IMR-90 (cell line): ENCODE data around the gene CREB5. TPM values are rescaled to one million over a fixed set of nuclear protein-coding genes. Genes with fewer than 3 reads are reported as not detected.

Source experiments
- ATAC-seq: fragments of 200-7000 bp; cut with Tn5 transposase; 2 replicates; pipeline ENCODE4 v1.9.1; 2020; ENCODE audit warnings: low read depth, mild to moderate bottlenecking, moderate library complexity
- BruUV-seq: library from RNA; stranded (reverse); fragments of 400-500 nt; replicated peaks from 2 replicates; lab custom pipeline; 2021; lab: Mats Ljungman, UMichigan
- CTCF ChIA-PET: fragments of 300-600 bp; formaldehyde crosslinking; extraction: SDS; loops from one replicate; lab custom pipeline; 2021; ENCODE audit warnings: antibody characterized with exemption; lab: Yijun Ruan, JAX
- POLR2A ChIA-PET: fragments of 300-600 bp; sonication (Branson Sonifier 250); formaldehyde crosslinking; loops from one replicate; lab custom pipeline; 2022; ENCODE audit warnings: antibody characterized with exemption; ENCODE audit not compliant: unreplicated experiment; lab: Charles Lee
- DNase-seq: peaks from one replicate; pipeline ENCODE4 v3.0.0; 2013
- H2AFZ ChIP-seq: replicated peaks from 2 replicates; pipeline ENCODE3; 2013; ENCODE audit warnings: low read length, mild to moderate bottlenecking; ENCODE audit not compliant: poor library complexity
- H2AK5ac ChIP-seq: 2 replicates; pipeline ENCODE4 v1.6.1; 2013; ENCODE audit warnings: low read depth, low read length, inconsistent platforms
- H2AK9ac ChIP-seq: replicated peaks from 2 replicates; pipeline ENCODE3; 2013; ENCODE audit warnings: mild to moderate bottlenecking, low read depth, low read length, moderate library complexity; ENCODE audit not compliant: poor library complexity
- H2BK120ac ChIP-seq: 2 replicates; pipeline ENCODE4 v1.6.1; 2013; ENCODE audit warnings: low read depth, low read length, inconsistent platforms
- H2BK15ac ChIP-seq: 3 replicates; pipeline ENCODE4 v1.6.1; 2013; ENCODE audit warnings: low read depth, low read length, inconsistent platforms
- H2BK20ac ChIP-seq: 2 replicates; pipeline ENCODE4 v1.6.1; 2013; ENCODE audit warnings: low read depth, mild to moderate bottlenecking, inconsistent platforms, low read length, moderate library complexity
- H2BK5ac ChIP-seq: 2 replicates; pipeline ENCODE4 v1.6.1; 2013; ENCODE audit warnings: mild to moderate bottlenecking, low read depth, low read length, inconsistent platforms; ENCODE audit not compliant: poor library complexity, severe bottlenecking
- H3K14ac ChIP-seq: replicated peaks from 2 replicates; pipeline ENCODE4 v1.6.1; 2013; ENCODE audit warnings: low read depth, low read length, inconsistent platforms
- H3K18ac ChIP-seq: 2 replicates; pipeline ENCODE4 v1.6.1; 2013; ENCODE audit warnings: low read depth, low read length, control low read depth
- H3K23ac ChIP-seq: 2 replicates; pipeline ENCODE4 v1.6.1; 2013; ENCODE audit warnings: low read depth, low read length, inconsistent platforms
- H3K27ac ChIP-seq: 2 replicates; pipeline ENCODE4 v1.5.1; 2013; ENCODE audit warnings: mild to moderate bottlenecking, control low read depth, low read length; ENCODE audit not compliant: insufficient read depth
- H3K27me3 ChIP-seq: 2 replicates; pipeline ENCODE4 v1.6.1; 2013; ENCODE audit warnings: low read length; ENCODE audit not compliant: control insufficient read depth, insufficient read depth
- H3K36me3 ChIP-seq: 2 replicates; pipeline ENCODE4 v1.6.1; 2013; ENCODE audit warnings: low read length, mixed read lengths; ENCODE audit not compliant: control insufficient read depth, insufficient read depth
- H3K4ac ChIP-seq: 2 replicates; pipeline ENCODE4 v1.6.1; 2013; ENCODE audit warnings: low read depth, low read length, inconsistent platforms
- H3K4me1 ChIP-seq: 2 replicates; pipeline ENCODE4 v1.6.1; 2013; ENCODE audit warnings: low read length, mixed read lengths; ENCODE audit not compliant: control insufficient read depth, insufficient read depth
- H3K4me2 ChIP-seq: 2 replicates; pipeline ENCODE4 v1.6.1; 2013; ENCODE audit warnings: low read depth, mild to moderate bottlenecking, control low read depth, low read length, moderate library complexity
- H3K4me3 ChIP-seq: 2 replicates; pipeline ENCODE4 v1.5.1; 2013; ENCODE audit warnings: low read depth, mild to moderate bottlenecking, control low read depth, low read length, moderate library complexity; ENCODE audit not compliant: insufficient read depth
- H3K56ac ChIP-seq: 2 replicates; pipeline ENCODE4 v1.6.1; 2013; ENCODE audit warnings: low read length, inconsistent platforms; ENCODE audit not compliant: insufficient read depth; ENCODE audit errors: extremely low read depth
- H3K79me1 ChIP-seq, 2 experiments: 2 replicates each; pipeline ENCODE4 v1.6.1; 2013; ENCODE audit warnings: low read length in 2 of 2, inconsistent platforms in 1 of 2, low read depth in 1 of 2
- H3K9ac ChIP-seq: 2 replicates; pipeline ENCODE4 v1.6.1; 2013; ENCODE audit warnings: low read depth, low read length, control low read depth
- H3K9me1 ChIP-seq: 2 replicates; pipeline ENCODE4 v1.6.1; 2013; ENCODE audit warnings: low read length, inconsistent platforms; ENCODE audit not compliant: insufficient read depth
- H3K9me3 ChIP-seq: 2 replicates; pipeline ENCODE4 v1.6.1; 2013; ENCODE audit warnings: low read length; ENCODE audit not compliant: control insufficient read depth, insufficient read depth
- H4K20me1 ChIP-seq: 2 replicates; pipeline ENCODE4 v1.6.1; 2013; ENCODE audit warnings: low read length, inconsistent platforms; ENCODE audit not compliant: insufficient read depth
- H4K5ac ChIP-seq: 2 replicates; pipeline ENCODE4 v1.6.1; 2013; ENCODE audit warnings: mild to moderate bottlenecking, low read depth, low read length, control low read depth
- H4K8ac ChIP-seq, 2 experiments: 2 replicates each; pipeline ENCODE4 v1.6.1; 2013; ENCODE audit warnings: low read depth in 2 of 2, low read length in 2 of 2, control low read depth in 1 of 2, inconsistent platforms in 1 of 2
- H4K91ac ChIP-seq: 2 replicates; pipeline ENCODE4 v1.6.1; 2013; ENCODE audit warnings: low read depth, low read length, inconsistent platforms; ENCODE audit not compliant: insufficient read depth
- CHD1 ChIP-seq: IDR thresholded peaks from 2 replicates; pipeline ENCODE4 v1.6.1; 2012; ENCODE audit warnings: low read depth, low read length, improper control_type of control experiment
- MAFK ChIP-seq: IDR thresholded peaks from 2 replicates; pipeline ENCODE4 v1.6.1; 2012; ENCODE audit warnings: low read depth, low read length, improper control_type of control experiment
- NFE2L2 ChIP-seq: fragments of 150-350 bp; IDR thresholded peaks from 2 replicates; pipeline ENCODE4 v1.6.1; 2016; ENCODE audit warnings: low read depth, mild to moderate bottlenecking, low read length
- POLR2A ChIP-seq: IDR thresholded peaks from 2 replicates; pipeline ENCODE4 v1.6.1; 2012; ENCODE audit warnings: mild to moderate bottlenecking, low read depth, low read length
- RAD21 ChIP-seq: IDR thresholded peaks from 2 replicates; pipeline ENCODE4 v1.6.1; 2012; ENCODE audit warnings: low read length, improper control_type of control experiment
- WGBS, 2 experiments: methylation state at CpG; one replicate each; pipeline versions ENCODE4 v1.1.5 to v1.1.7; 2013; ENCODE audit warnings: missing lambda C conversion rate in 2 of 2; ENCODE audit not compliant: insufficient read length in 1 of 2; ENCODE audit errors: extremely low coverage in 2 of 2; 5-methylcytosine and 5-hydroxymethylcytosine counted together
- dilution Hi-C: fragments of 300-500 bp; cut with HindIII; formaldehyde crosslinking; loops from one replicate; pipeline ENCODE4 v1.14.3; 2018; ENCODE audit warnings: low sequenced_read_pairs; ENCODE audit not compliant: unreplicated experiment
- in situ Hi-C: fragments of 300-500 bp; cut with MboI; formaldehyde crosslinking; loops from 3 replicates; pipeline ENCODE4 v1.14.3; 2019; ENCODE audit warnings: low sequenced_read_pairs, inconsistent platforms, mixed read lengths
- intact Hi-C: fragments of 100-400 bp; cut with micrococcal nuclease; formaldehyde crosslinking; loops from 2 replicates; pipeline ENCODE4 v1.10.0; 2022
- polyA plus RNA-seq, 3 experiments: library from polyadenylated mRNA; depleted of rRNA; stranded (reverse); fragments of >200 nt; gene quantifications; 2 replicates each; pipeline ENCODE4 v1.2.3, GENCODE V29; 2012; ENCODE audit warnings: low replicate concordance in 1 of 3
- total RNA-seq: library from RNA; depleted of rRNA; stranded (reverse); fragments of >200 nt; gene quantifications from 2 replicates; pipeline ENCODE4 v1.2.3, GENCODE V29; 2012
- TF ChIP-seq, protein P1 (sequence below): fragments of 150-350 bp; IDR thresholded peaks from 2 replicates; pipeline ENCODE4 v1.6.1; 2016; ENCODE audit warnings: low read depth, mild to moderate bottlenecking, low read length, moderate library complexity, borderline replicate concordance
- TF ChIP-seq, protein P2 (sequence below): fragments of 150-350 bp; IDR thresholded peaks from 2 replicates; pipeline ENCODE4 v1.6.1; 2017; ENCODE audit warnings: mild to moderate bottlenecking, antibody characterized with exemption, low read length, low read depth

The CREB5 gene
- total and polyA plus RNA-seq, 2 of the 4 experiments (the other 2 are of a cell fraction), result 7.3 to 13.1 TPM

DNA sequence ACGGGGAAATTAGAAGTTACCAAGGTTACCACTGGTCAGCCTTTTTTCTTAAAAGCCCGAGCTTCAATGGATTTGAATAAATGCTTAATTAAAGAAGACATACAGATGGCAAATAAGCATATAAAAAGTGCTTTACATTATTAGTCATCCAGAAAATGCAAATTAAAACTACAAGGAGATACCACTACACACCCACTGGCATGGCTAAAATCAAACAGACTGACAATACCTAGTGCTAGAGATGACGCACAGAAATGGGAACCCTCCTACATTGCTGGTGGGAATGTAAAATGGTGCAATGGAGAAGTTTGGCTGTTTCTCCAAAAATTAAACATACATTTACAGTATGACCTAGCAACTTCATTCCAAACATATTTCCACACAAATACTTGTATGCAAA is 38.3 kb upstream of the CREB5 start:
- CTCF ChIA-PET, result no interaction called here
- no peaks in the 10 kb centered on the region for H3K79me1 ChIP-seq
- no peak overlapping the region for H3K23ac ChIP-seq
- no peak overlapping the region for H3K56ac ChIP-seq
- H4K20me1 ChIP-seq, result no peaks in the 10 kb centered on the region
- DNase-seq, result no peak
- H3K4ac ChIP-seq, result no peak overlapping the region
- H3K27ac ChIP-seq, result no peak overlapping the region
- H4K8ac ChIP-seq, result no peak overlapping the region
- no TSS peak for BruUV-seq
- H2BK15ac ChIP-seq, result no peak overlapping the region
- dilution Hi-C loops (no loop called here), in situ Hi-C loops (no loop called here), intact Hi-C loops (no loop called here)
- peak; percentile 27; the same call in 1 of the 2 replicates for ATAC-seq
- no peak overlapping the region for H2BK120ac ChIP-seq
- H2AK9ac ChIP-seq, result no peak overlapping the region
- H2AK5ac ChIP-seq, result no peak overlapping the region
- no peak overlapping the region for H3K4me2 ChIP-seq
- WGBS, 2 experiments, result no CpG with 5 or more reads among the region's 3 CpGs
- no peak overlapping the region for H2BK5ac ChIP-seq
- H4K5ac ChIP-seq, result no peak overlapping the region
- no peak overlapping the region for H2AFZ ChIP-seq
- no peak overlapping the region for H3K4me3 ChIP-seq
- TF ChIP-seq MAFK, result no peak
- TF ChIP-seq, protein P1, sequence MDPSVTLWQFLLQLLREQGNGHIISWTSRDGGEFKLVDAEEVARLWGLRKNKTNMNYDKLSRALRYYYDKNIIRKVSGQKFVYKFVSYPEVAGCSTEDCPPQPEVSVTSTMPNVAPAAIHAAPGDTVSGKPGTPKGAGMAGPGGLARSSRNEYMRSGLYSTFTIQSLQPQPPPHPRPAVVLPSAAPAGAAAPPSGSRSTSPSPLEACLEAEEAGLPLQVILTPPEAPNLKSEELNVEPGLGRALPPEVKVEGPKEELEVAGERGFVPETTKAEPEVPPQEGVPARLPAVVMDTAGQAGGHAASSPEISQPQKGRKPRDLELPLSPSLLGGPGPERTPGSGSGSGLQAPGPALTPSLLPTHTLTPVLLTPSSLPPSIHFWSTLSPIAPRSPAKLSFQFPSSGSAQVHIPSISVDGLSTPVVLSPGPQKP, result no peak
- no peak for TF ChIP-seq POLR2A
- TF ChIP-seq RAD21, result no peak
- no peak for TF ChIP-seq CHD1
- no peak for TF ChIP-seq NFE2L2
- TF ChIP-seq, protein P2, sequence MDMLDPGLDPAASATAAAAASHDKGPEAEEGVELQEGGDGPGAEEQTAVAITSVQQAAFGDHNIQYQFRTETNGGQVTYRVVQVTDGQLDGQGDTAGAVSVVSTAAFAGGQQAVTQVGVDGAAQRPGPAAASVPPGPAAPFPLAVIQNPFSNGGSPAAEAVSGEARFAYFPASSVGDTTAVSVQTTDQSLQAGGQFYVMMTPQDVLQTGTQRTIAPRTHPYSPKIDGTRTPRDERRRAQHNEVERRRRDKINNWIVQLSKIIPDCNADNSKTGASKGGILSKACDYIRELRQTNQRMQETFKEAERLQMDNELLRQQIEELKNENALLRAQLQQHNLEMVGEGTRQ, result no peak
- H3K9me1 ChIP-seq, result no peaks in the 10 kb centered on the region
- no peak overlapping the region for H3K18ac ChIP-seq
- no peak overlapping the region for H2BK20ac ChIP-seq
- POLR2A ChIA-PET, result no interaction called here
- no peaks in the 10 kb centered on the region; the same call in 1 of the 2 replicates for H3K27me3 ChIP-seq
- no peak overlapping the region for H4K91ac ChIP-seq
- H3K14ac ChIP-seq, result no peak overlapping the region
- no peak overlapping the region for H3K9ac ChIP-seq
- H3K36me3 ChIP-seq, result no peaks in the 10 kb centered on the region
- no peaks in the 10 kb centered on the region for H3K4me1 ChIP-seq
- H3K9me3 ChIP-seq, result no peaks in the 10 kb centered on the region
